ENCODE data around the gene ATF6. TPM values are rescaled to one million over a fixed set of nuclear protein-coding genes. Genes with fewer than 3 reads are reported as not detected.

Gene ATF6
- total and polyA plus RNA-seq, 2 of the 8 experiments (the other 6 are each of a cell fraction or from before 2014, with no cell fraction given), result 4.6 to 10.0 TPM

- Histone ChIP-seq H3K27ac (ENCODE audit: low read depth, low read length) (no peak overlapping the region), H3K4ac (replicated peaks; ENCODE audit: insufficient read length, low read depth, low read length) (no peak overlapping the region), H3K4me2 (ENCODE audit: insufficient read depth in 1 of 2, low read depth in 2 of 2, low read length in 2 of 2) (no peak overlapping the region), H3K23me2 (ENCODE audit: low read depth, low read length) (no peaks in the 10 kb centered on the region; the same call in 1 of the 2 replicates), H3K4me3 (ENCODE audit: extremely low read depth in 1 of 4, insufficient read depth in 2 of 4, low read depth in 3 of 4, low read length in 4 of 4) (no peak overlapping the region), H3K14ac (ENCODE audit: insufficient read length) (no peak overlapping the region), H2BK20ac (ENCODE audit: low read length) (no peak overlapping the region), H2BK120ac (replicated peaks; ENCODE audit: low read depth, low read length) (no peak overlapping the region), H3K4me1 (replicated peaks in 1 of 4; ENCODE audit: control insufficient read depth in 3 of 4, insufficient read depth in 4 of 4, low read length in 3 of 4) (peaks cover 0 to 6% (median 0%) of the 10 kb centered on the region in 4 experiments; a peak in 2 of 7 replicates), H4K5ac (ENCODE audit: insufficient read length, low read depth, low read length) (no peak overlapping the region), H4K8ac (ENCODE audit: extremely low read depth, insufficient read depth, low read length) (no peak overlapping the region), H3K79me1 (ENCODE audit: low read depth, low read length) (no peaks in the 10 kb centered on the region), H2BK5ac (ENCODE audit: low read depth, low read length) (no peak overlapping the region), H4K91ac (replicated peaks; ENCODE audit: insufficient read length, low read length) (no peak overlapping the region), H2AFZ (ENCODE audit: low read length) (no peak overlapping the region), H3K36me3 (ENCODE audit: control insufficient read depth in 2 of 4, insufficient read depth in 4 of 4, low read length in 3 of 4) (no peaks in the 10 kb centered on the region), H3K79me2 (ENCODE audit: control insufficient read depth in 1 of 2, insufficient read depth in 2 of 2, low read length in 2 of 2) (no peaks in the 10 kb centered on the region), H3K23ac (ENCODE audit: insufficient read length) (no peak overlapping the region), H3K9ac (replicated peaks in 1 of 4; ENCODE audit: extremely low read depth in 1 of 4, low read depth in 3 of 4, low read length in 3 of 4) (no peak overlapping the region), H2BK12ac (ENCODE audit: low read depth, low read length) (no peak overlapping the region), H2BK15ac (ENCODE audit: low read length) (no peak overlapping the region), H3K9me3 (ENCODE audit: insufficient read depth in 2 of 2, low read depth in 1 of 2, low read length in 1 of 2) (no peaks in the 10 kb centered on the region), H3K18ac (ENCODE audit: extremely low read depth, low read length) (no peak overlapping the region), H2AK5ac (ENCODE audit: low read depth, low read length) (no peak overlapping the region), H3K27me3 (replicated peaks in 1 of 4; ENCODE audit: control insufficient read depth in 3 of 4, extremely low read depth in 1 of 4, insufficient read depth in 3 of 4, low read length in 3 of 4) (no peaks in the 10 kb centered on the region), H3K56ac (replicated peaks; ENCODE audit: insufficient read length, low read depth, low read length) (no peak overlapping the region), H4K20me1 (replicated peaks in 1 of 2; ENCODE audit: control insufficient read depth in 1 of 2, insufficient read depth in 2 of 2, low read length in 2 of 2) (no peaks in the 10 kb centered on the region)
- WGBS, 2 experiments (ENCODE audit: extremely low coverage in 1 of 2, insufficient coverage in 1 of 2, insufficient read length in 1 of 2, insufficient replicate concordance in 2 of 2, low coverage in 1 of 2, low lambda C conversion rate in 2 of 2, missing lambda C conversion rate in 1 of 2), result 91% methylated on average over 9 of the region's 9 CpGs; no CpG with 5 or more reads in 1 of the 2 experiments
- FAIRE-seq (no peak), DNase-seq (ENCODE audit: low read depth in 1 of 2, low spot score in 2 of 2) (no peak)
- ChIA-PET POLR2A (ENCODE audit: partially characterized antibody) (interaction anchor here (1.4 kb wide), 1 partner anchor 14 kb away, joined by 4 read pairs; no protein-coding TSS in a partner anchor), CTCF (ENCODE audit: partially characterized antibody) (interaction anchor here (1.0 to 1.6 kb wide), 6 partner anchors 9 to 63 kb away, joined by 3 to 6 read pairs (median 4); no protein-coding TSS in a partner anchor)
- no peak for TF ChIP-seq HDAC6 (IDR thresholded peaks at IDR 0.05; ENCODE audit: low read depth, low read length)
Measured at GRCh38 chr1:161973924-161974845, 208.1 kb downstream of the ATF6 start.

All from H1 (cell line).